Osteoblast (primary cell): Measurements from ENCODE around the gene TIMP3. TPM values are rescaled to one million over a fixed set of nuclear protein-coding genes. Genes with fewer than 3 reads are reported as not detected.

Source experiments
- DNase-seq: peaks from one replicate; pipeline ENCODE4 v3.0.0; 2011; ENCODE audit warnings: low spot score, mixed read lengths; ENCODE audit not compliant: insufficient read length; ENCODE audit errors: missing footprints
- H2AFZ ChIP-seq: 2 replicates; pipeline ENCODE4 v1.6.0; 2011; ENCODE audit warnings: mild to moderate bottlenecking, low read length
- H3K27ac ChIP-seq: 2 replicates; pipeline ENCODE4 v1.5.1; 2011; ENCODE audit warnings: mild to moderate bottlenecking, low read depth, low read length, moderate library complexity
- H3K27me3 ChIP-seq: 2 replicates; pipeline ENCODE4 v1.6.0; 2012; ENCODE audit warnings: mild to moderate bottlenecking, control low read depth, inconsistent platforms, low read length, moderate library complexity; ENCODE audit not compliant: insufficient read depth
- H3K36me3 ChIP-seq: 2 replicates; pipeline ENCODE4 v1.5.1; 2011; ENCODE audit warnings: mild to moderate bottlenecking, low read length, control low read depth, moderate library complexity; ENCODE audit not compliant: insufficient read depth
- H3K4me1 ChIP-seq: 2 replicates; pipeline ENCODE4 v1.5.1; 2011; ENCODE audit warnings: mild to moderate bottlenecking, low read length, control low read depth, moderate library complexity; ENCODE audit not compliant: insufficient read depth
- H3K4me2 ChIP-seq: 2 replicates; pipeline ENCODE4 v1.6.0; 2011; ENCODE audit warnings: mild to moderate bottlenecking, low read length; ENCODE audit not compliant: insufficient read depth
- H3K4me3 ChIP-seq: fragments of 200-600 bp; sonication (generic); 3 replicates; pipeline ENCODE4 v1.5.1; 2012; ENCODE audit warnings: mild to moderate bottlenecking, low read length, inconsistent platforms; ENCODE audit not compliant: insufficient read depth
- H3K79me2 ChIP-seq: 2 replicates; pipeline ENCODE4 v1.6.0; 2012; ENCODE audit warnings: mild to moderate bottlenecking, low read length, control low read depth, inconsistent platforms; ENCODE audit not compliant: insufficient read depth
- H3K9me3 ChIP-seq: 2 replicates; pipeline ENCODE4 v1.5.1; 2011; ENCODE audit warnings: low read depth, low read length, control low read depth
- H4K20me1 ChIP-seq: 2 replicates; pipeline ENCODE4 v1.6.0; 2012; ENCODE audit warnings: mild to moderate bottlenecking, low read length, control low read depth; ENCODE audit not compliant: insufficient read depth
- CTCF ChIP-seq: IDR thresholded peaks from 2 replicates; pipeline ENCODE4 v1.5.1; 2011; ENCODE audit warnings: mild to moderate bottlenecking, low read depth, low read length, moderate library complexity; ENCODE audit errors: extremely low read depth
- total RNA-seq: library from RNA; depleted of rRNA; stranded (reverse); fragments of >200 nt; gene quantifications from 2 replicates; pipeline ENCODE4 v1.2.3, GENCODE V29; 2012

TIMP3 gene
- total RNA-seq, 1 donor, result 1,293 TPM

DNA sequence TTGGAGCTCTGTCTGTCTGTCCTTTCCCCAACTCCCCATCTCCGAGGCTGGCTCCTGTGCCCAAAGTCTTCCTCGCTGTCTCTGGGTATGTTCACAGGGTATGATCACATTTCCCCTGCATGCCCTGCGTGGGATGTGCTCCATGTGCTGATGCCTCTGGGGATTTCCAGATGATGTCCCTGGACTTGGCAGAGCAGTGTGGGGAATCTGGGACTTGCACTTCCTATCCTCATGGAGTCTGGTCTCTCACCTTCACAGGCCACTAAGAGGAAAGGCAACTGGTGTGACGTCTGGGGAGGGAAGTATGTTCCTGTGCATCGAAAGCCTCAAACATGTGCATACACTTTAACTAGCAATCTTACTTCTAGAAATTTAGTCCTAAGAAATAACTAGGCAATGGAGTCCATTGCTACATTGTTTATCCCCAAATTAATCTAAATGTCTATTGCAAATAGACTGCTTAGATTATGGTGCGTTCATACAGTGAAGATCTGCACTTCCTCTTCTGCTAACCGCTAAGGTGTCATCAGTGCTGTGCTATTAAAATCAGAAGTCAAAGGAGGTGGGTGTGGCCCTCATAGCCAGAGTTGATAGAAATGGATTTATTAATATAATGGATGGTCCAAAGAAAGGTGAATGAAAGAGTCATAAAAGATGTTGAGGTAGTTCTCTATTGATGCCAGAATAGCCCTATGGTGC is 20.8 kb downstream of the TIMP3 start:
- Histone ChIP-seq H4K20me1 (peaks cover 78% of the 10 kb centered on the region), H3K4me1 (no peaks in the 10 kb centered on the region), H2AFZ (no peak overlapping the region), H3K9me3 (no peaks in the 10 kb centered on the region), H3K79me2 (peaks cover 89% of the 10 kb centered on the region), H3K27ac (peak overlapping the region; percentile 26), H3K4me3 (no peak overlapping the region), H3K27me3 (no peaks in the 10 kb centered on the region), H3K36me3 (peaks cover 80% of the 10 kb centered on the region), H3K4me2 (no peak overlapping the region)
- TF ChIP-seq CTCF, result no peak
- no peak for DNase-seq

DNA sequence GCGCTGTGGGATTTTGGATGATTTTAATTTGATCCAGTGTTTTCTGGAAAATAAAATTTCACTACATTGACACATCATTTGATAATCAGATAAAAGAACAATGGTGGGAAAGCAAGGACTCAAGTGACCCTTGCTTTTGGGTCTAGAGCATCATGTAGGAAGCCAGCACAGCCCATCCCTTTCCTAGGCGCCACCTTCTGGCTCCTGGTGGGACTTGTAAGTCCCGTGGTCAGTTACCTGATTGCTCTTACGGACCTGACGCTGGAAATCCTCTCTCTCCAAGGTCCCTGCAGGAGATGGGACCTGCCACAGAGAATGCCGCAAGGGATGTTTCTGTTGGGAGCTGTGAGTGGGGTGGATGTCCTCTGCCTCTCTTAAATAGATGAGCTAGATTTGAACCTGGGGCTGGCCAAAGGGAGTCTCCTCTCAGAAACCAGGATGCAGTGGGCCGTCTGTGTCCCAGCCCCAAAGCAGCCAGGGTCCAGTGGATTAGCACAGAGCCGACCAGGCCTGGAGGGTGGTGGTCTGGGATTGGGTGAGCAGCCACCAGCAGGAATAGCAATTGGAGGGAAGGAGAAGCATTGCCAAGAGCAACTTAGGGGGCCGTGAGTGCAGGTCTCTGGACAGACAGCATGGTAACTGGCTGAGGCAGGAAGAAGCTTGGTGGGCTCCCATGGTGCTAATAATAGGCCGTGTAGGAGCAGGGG is 21.7 kb downstream of the TIMP3 start:
- Histone ChIP-seq H3K36me3 (peaks cover 80% of the 10 kb centered on the region), H3K79me2 (peaks cover 88% of the 10 kb centered on the region), H3K27ac (no peak overlapping the region), H3K9me3 (no peaks in the 10 kb centered on the region), H4K20me1 (peaks cover 78% of the 10 kb centered on the region), H3K4me3 (no peak overlapping the region), H2AFZ (no peak overlapping the region), H3K4me2 (no peak overlapping the region), H3K27me3 (no peaks in the 10 kb centered on the region), H3K4me1 (no peaks in the 10 kb centered on the region)
- TF ChIP-seq CTCF, result peak; percentile 58
- no peak for DNase-seq

- Histone ChIP-seq H2AFZ (no peak overlapping the region), H3K36me3 (peaks cover 81% of the 10 kb centered on the region), H3K4me1 (no peaks in the 10 kb centered on the region), H3K79me2 (peaks cover 87% of the 10 kb centered on the region), H3K27ac (no peak overlapping the region), H3K27me3 (no peaks in the 10 kb centered on the region), H3K4me3 (no peak overlapping the region), H3K9me3 (no peaks in the 10 kb centered on the region), H4K20me1 (peaks cover 81% of the 10 kb centered on the region), H3K4me2 (no peak overlapping the region)
- DNase-seq, result no peak
- no peak for TF ChIP-seq CTCF
Measured at GRCh38 chr22:32824531-32825312, 23.2 kb downstream of the TIMP3 start.

DNA sequence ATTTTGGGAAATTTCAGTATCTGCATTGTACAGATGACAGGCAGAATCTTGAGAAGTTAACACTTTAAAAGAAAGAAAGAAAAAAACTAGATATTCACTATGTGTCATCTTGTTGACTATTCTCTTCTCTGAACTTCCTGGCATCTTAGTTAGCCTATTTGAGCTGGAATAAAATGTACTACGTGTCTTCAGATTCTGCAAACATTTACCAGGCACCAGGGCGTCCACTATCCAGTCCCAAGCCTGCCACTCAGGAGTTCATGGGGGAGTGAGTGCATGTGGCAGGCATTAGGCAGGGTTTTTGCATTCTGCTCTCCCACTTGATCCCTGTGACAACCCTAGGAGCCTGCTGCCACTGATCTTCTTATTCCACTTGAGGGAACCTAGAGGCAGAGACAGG is 25.0 kb downstream of the TIMP3 start:
- Histone ChIP-seq H3K79me2 (peaks cover 87% of the 10 kb centered on the region), H3K27me3 (no peaks in the 10 kb centered on the region), H3K27ac (peak overlapping the region; percentile 19), H3K9me3 (no peaks in the 10 kb centered on the region), H2AFZ (no peak overlapping the region), H3K4me2 (no peak overlapping the region), H3K4me1 (peaks cover 8% of the 10 kb centered on the region), H3K36me3 (peaks cover 81% of the 10 kb centered on the region), H4K20me1 (peaks cover 79% of the 10 kb centered on the region), H3K4me3 (no peak overlapping the region)
- TF ChIP-seq CTCF, result no peak
- no peak for DNase-seq
